Measurements from ENCODE around the gene MEAK7.

Gene MEAK7, protein sequence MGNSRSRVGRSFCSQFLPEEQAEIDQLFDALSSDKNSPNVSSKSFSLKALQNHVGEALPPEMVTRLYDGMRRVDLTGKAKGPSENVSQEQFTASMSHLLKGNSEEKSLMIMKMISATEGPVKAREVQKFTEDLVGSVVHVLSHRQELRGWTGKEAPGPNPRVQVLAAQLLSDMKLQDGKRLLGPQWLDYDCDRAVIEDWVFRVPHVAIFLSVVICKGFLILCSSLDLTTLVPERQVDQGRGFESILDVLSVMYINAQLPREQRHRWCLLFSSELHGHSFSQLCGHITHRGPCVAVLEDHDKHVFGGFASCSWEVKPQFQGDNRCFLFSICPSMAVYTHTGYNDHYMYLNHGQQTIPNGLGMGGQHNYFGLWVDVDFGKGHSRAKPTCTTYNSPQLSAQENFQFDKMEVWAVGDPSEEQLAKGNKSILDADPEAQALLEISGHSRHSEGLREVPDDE

DNA sequence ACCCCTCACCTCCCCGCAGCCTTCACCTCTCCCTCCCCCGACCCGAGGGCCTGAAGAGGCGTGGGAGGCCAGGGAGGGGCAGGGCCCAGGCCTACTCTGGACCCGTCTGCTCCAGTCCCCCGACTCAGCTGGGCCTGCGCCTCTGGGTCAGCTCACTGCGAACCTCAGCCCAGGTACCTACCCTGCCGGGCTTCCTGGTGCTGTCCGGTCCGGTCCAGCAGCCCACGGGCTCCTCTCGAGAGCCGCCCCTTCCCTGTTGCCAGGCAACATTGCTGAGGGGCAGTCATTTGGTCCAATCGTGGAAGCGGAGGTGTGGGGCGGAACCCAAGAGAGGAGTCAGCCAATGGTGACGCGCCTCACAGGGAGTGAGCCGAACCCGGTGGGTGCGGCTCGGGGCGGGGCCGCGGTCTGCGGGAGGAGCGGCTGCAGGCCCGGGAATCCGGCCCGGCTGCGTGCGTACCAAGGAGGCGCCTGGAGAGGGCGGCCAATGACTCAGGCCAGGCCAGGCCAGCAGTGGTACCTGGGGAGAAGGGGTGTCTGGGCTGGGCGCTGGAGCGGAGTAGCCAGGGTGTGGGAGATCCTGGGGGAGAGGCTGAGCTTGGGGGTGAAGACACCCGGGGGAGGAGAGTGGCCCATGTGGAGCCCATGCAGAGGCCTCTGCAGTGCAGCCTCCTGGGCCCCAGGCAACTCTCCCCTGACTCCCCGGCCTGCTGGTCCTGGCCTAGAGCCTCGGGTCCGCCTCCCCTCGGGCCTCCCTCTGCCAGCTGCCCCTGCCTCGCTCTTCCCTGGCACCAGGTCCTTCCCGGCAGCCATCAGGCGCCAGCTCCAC, at the start of gene MEAK7:
TSS of gene MEAK7 (minus strand) at position 240 of the 829 bp plus-strand sequence. CDS start 6,573 bp downstream, outside the sequence.
- no peak for TF ChIP-seq ZFP3 (CRISPR knock-in tag; IDR thresholded peaks at IDR 0.05)
- 0 out of 2 replicates have a peak, but pooled peaks have one; percentile 74 for TF ChIP-seq CSDC2 (CRISPR knock-in tag; IDR thresholded peaks at IDR 0.05)
- no peak for TF ChIP-seq RARB (CRISPR knock-in tag; IDR thresholded peaks at IDR 0.05)
- TF ChIP-seq BACH2 (CRISPR knock-in tag; IDR thresholded peaks at IDR 0.05; ENCODE audit: borderline replicate concordance): no peak

DNA sequence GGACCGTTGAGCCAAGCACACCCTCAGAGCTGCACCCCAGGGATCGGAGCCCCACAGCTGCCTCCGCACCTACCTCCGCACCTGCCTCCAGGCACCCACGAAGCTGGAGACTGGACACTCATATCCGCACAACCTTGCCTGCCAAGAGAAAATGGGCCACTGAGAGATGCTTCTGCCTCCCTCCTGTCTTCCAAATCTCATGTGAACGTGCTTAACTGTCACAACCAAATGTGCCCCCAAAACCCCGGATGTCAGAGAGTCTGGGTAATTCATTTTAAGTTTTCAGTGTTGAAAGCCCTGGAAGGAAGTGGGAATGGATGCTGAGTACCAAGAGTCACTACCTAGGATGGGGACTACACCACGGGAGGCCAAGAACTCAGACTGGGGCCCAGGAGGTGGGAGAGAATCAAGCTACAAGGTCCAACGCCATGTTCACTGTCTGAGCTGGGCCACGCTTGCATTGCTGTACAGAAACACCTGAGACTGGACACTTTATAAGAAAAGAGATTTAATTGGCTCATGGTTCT, 49.5 kb upstream of the MEAK7 start:
- TF ChIP-seq, protein P1, sequence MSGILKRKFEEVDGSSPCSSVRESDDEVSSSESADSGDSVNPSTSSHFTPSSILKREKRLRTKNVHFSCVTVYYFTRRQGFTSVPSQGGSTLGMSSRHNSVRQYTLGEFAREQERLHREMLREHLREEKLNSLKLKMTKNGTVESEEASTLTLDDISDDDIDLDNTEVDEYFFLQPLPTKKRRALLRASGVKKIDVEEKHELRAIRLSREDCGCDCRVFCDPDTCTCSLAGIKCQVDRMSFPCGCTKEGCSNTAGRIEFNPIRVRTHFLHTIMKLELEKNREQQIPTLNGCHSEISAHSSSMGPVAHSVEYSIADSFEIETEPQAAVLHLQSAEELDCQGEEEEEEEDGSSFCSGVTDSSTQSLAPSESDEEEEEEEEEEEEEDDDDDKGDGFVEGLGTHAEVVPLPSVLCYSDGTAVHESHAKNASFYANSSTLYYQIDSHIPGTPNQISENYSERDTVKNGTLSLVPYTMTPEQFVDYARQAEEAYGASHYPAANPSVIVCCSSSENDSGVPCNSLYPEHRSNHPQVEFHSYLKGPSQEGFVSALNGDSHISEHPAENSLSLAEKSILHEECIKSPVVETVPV (CRISPR knock-in tag; IDR thresholded peaks at IDR 0.05): no peak
- TF ChIP-seq OSR1 (CRISPR knock-in tag; IDR thresholded peaks at IDR 0.05) (no peak), ESRRG (CRISPR knock-in tag; IDR thresholded peaks at IDR 0.05) (no peak), BACH2 (CRISPR knock-in tag; IDR thresholded peaks at IDR 0.05; ENCODE audit: borderline replicate concordance) (no peak), GLIS3 (CRISPR knock-in tag; IDR thresholded peaks at IDR 0.05) (no peak), ZNF565 (CRISPR knock-in tag; conservative IDR thresholded peaks at IDR 0.05; ENCODE audit: low read depth) (no peak), CSDC2 (CRISPR knock-in tag; IDR thresholded peaks at IDR 0.05) (no peak), ZFP30 (CRISPR knock-in tag; IDR thresholded peaks at IDR 0.05) (no peak), ZC3H10 (CRISPR knock-in tag; IDR thresholded peaks at IDR 0.05) (no peak), ISL1 (CRISPR knock-in tag; IDR thresholded peaks at IDR 0.05) (no peak), ARNTL (CRISPR knock-in tag; IDR thresholded peaks at IDR 0.05; ENCODE audit: borderline replicate concordance, low read depth) (no peak), ZFP3 (CRISPR knock-in tag; IDR thresholded peaks at IDR 0.05) (no peak), ZNF8 (CRISPR knock-in tag; IDR thresholded peaks at IDR 0.05) (no peak)
- TF ChIP-seq, protein P2, sequence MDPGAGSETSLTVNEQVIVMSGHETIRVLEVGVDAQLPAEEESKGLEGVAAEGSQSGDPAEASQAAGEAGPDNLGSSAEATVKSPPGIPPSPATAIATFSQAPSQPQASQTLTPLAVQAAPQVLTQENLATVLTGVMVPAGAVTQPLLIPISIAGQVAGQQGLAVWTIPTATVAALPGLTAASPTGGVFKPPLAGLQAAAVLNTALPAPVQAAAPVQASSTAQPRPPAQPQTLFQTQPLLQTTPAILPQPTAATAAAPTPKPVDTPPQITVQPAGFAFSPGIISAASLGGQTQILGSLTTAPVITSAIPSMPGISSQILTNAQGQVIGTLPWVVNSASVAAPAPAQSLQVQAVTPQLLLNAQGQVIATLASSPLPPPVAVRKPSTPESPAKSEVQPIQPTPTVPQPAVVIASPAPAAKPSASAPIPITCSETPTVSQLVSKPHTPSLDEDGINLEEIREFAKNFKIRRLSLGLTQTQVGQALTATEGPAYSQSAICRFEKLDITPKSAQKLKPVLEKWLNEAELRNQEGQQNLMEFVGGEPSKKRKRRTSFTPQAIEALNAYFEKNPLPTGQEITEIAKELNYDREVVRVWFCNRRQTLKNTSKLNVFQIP (CRISPR knock-in tag; IDR thresholded peaks at IDR 0.05; ENCODE audit: borderline replicate concordance, low read depth): no peak
- TF ChIP-seq, protein P3, sequence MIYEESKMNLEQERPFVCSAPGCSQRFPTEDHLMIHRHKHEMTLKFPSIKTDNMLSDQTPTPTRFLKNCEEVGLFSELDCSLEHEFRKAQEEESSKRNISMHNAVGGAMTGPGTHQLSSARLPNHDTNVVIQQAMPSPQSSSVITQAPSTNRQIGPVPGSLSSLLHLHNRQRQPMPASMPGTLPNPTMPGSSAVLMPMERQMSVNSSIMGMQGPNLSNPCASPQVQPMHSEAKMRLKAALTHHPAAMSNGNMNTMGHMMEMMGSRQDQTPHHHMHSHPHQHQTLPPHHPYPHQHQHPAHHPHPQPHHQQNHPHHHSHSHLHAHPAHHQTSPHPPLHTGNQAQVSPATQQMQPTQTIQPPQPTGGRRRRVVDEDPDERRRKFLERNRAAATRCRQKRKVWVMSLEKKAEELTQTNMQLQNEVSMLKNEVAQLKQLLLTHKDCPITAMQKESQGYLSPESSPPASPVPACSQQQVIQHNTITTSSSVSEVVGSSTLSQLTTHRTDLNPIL (CRISPR knock-in tag; IDR thresholded peaks at IDR 0.05; ENCODE audit: low read depth): no peak
- TF ChIP-seq, protein P4, sequence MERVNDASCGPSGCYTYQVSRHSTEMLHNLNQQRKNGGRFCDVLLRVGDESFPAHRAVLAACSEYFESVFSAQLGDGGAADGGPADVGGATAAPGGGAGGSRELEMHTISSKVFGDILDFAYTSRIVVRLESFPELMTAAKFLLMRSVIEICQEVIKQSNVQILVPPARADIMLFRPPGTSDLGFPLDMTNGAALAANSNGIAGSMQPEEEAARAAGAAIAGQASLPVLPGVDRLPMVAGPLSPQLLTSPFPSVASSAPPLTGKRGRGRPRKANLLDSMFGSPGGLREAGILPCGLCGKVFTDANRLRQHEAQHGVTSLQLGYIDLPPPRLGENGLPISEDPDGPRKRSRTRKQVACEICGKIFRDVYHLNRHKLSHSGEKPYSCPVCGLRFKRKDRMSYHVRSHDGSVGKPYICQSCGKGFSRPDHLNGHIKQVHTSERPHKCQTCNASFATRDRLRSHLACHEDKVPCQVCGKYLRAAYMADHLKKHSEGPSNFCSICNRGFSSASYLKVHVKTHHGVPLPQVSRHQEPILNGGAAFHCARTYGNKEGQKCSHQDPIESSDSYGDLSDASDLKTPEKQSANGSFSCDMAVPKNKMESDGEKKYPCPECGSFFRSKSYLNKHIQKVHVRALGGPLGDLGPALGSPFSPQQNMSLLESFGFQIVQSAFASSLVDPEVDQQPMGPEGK (CRISPR knock-in tag; IDR thresholded peaks at IDR 0.05; ENCODE audit: borderline replicate concordance): no peak
- no peak for ATAC-seq

More for the DNA sequence above, at the start of gene MEAK7:
- peak; percentile 96 for ATAC-seq

DNA sequence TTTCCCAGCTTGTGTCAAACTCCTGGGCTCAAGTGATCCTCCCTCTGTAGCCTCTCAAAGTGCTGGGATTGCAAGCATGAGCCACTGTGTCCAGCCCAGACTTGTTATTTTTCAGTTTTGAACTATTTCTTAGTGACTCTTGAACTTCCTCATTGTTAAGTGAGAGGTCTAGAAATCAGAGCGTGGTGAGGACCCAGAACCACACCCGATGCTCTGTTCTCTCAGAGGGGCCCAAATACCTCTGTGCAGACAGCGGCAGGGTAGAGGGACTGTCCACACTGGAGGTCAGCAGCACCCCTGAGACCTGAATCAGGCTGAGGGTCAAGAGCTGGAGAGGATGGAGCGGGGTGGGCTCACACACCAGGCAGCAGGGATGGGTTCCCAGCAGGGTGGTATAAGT, 47.7 kb upstream of the MEAK7 start:
- ATAC-seq: no peak
- no peak for TF ChIP-seq PPARA (CRISPR knock-in tag; IDR thresholded peaks at IDR 0.05; ENCODE audit: borderline replicate concordance)
- no peak for TF ChIP-seq SNAI2 (CRISPR knock-in tag; IDR thresholded peaks at IDR 0.05)
- no peak for TF ChIP-seq ZNF70 (CRISPR knock-in tag; IDR thresholded peaks at IDR 0.05)
- TF ChIP-seq BACH2 (CRISPR knock-in tag; IDR thresholded peaks at IDR 0.05; ENCODE audit: borderline replicate concordance): no peak
- no peak for TF ChIP-seq ZC3H10 (CRISPR knock-in tag; IDR thresholded peaks at IDR 0.05)
- TF ChIP-seq OSR1 (CRISPR knock-in tag; IDR thresholded peaks at IDR 0.05): no peak
- TF ChIP-seq, protein P2 (CRISPR knock-in tag; IDR thresholded peaks at IDR 0.05; ENCODE audit: borderline replicate concordance, low read depth): no peak

Measured in SK-N-SH treated with all-trans-retinoic acid at 6 μM for 48 hours (cell line).